GM19351 (cell line): ENCODE data around the gene OR4D1.

Experiments used
- ATAC-seq: cut with Tn5 transposase; IDR thresholded peaks from one replicate; pipeline ENCODE4 v1.9.1; 2021; ENCODE audit warnings: mild to moderate bottlenecking, moderate library complexity; ENCODE audit not compliant: unreplicated experiment

OR4D1 gene

DNA sequence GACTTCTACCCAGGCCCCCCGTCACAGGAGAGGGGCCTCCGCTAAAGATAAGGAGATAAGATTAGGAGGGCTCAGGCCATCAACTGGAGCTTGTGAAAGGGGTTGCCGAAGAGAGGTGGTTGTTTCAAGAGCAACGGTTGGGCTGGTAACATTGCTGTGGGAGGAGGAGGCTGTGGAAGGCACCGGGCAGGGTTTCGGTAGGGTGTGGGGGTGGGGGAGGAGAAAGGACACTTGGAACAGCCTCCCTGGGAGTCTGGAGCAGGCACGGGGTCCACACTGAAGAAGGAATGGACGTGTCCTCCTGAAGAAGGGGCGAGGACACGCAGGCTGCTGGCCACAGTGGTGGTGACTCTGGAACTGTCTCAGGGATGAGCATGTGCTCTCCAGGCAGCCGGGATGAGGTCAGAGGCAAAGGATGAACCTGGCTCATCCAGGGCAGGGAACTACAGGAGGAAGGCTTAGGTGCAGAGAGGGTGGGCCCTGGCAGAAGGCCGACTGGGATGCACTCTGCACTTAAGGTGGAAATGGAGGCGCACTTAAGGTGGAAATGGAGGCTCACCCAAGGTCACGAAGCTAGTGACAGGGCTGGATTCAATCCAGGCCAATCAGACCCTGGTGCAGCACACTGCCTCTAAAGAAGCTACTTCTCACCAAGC is 43.2 kb downstream of the OR4D1 start:
- no peak for ATAC-seq

DNA sequence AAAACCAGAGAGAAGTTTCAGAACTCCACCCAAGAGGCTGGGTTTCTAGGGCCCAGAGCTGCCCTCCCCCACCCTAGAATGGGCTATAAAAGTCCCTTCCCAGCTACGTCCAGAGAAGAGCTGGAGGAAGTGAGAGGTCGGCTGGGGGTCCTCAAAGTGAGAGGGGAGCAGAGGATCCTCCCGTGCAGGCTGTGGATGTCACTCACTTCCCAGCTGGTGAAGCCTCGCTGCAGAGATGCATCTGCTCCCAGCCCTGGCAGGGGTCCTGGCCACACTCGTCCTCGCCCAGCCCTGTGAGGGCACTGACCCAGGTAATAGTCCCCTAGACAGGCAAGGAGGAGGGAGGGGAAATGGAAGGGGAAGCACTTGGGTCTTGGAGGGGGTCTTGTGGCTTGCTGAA is 44.4 kb downstream of the OR4D1 start, which contains the start of gene EPX:
Gene EPX (plus strand): TSS at position 115 of the 400 bp plus-strand sequence. CDS start 121 bp downstream, at position 236.
- ATAC-seq, result no peak

DNA sequence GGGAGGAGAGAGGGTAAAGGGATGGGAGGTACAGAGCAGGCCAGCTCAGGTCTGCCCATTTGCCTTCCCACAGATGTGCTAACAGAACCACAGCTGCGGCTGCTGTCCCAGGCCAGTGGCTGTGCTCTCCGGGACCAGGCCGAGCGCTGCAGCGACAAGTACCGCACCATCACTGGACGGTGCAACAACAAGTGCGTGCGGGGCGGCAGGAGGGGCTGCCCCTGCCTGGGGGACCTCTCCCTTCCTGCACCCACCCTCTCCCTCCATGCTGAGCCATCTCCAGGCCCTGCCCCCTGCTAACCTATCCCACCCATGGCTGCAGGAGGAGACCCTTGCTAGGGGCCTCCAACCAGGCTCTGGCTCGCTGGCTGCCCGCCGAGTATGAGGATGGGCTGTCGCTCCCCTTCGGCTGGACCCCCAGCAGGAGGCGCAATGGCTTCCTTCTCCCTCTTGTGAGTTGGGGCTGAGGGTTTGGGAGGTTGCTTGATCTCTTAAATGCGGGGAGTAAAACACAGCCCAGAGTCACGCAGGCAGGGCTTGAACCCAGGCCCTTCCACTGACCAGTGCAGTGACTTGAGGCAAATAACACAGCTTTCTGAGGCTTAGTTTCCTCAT is 45.6 kb downstream of the OR4D1 start:
- ATAC-seq, result no peak

DNA sequence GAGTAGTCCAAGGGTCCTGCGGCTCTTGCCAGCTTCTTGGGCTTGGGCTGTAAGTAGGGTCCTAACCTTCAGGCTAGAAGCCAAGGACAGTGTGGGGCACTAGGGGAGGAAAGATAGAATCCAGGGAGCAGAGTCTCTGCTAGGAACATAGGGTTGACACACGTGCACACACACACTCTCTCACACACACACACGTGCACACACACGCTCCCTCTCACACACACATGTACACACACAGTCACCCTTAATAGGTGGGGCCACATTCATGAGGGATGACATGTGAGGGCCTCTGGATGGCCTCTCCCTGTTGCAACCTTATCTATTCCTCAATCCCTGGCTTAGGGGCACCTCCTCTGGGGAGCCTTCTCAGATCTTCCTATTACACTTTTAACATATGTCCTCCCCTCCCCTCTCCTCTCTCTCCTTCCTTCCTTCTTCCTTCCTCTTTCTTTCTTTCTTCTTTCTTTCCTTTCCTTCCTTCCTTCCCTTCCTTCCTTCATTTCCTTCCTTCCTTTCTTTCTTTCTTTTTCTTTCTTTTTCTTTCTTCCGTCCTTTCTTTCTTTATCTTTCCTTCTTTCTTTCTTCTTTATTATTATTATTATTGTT is 47.4 kb downstream of the OR4D1 start:
- no peak for ATAC-seq

DNA sequence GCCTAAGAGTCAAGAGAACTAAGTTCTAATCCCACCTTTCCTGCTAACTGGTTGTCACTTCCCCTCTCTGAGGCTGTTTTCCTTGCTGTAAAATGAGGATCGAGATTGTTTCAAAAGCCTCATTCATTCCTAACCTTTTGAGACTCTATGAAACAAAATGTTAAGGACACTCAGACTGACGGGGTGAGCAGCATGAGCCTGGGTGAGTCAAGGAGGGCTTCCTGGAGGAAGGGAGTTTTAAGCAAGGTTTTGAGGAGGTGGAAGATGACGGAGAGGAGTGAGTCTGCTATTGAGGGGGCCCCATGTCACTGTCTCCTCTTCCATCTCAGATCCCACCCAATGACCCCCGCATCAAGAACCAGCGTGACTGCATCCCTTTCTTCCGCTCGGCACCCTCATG is 48.4 kb downstream of the OR4D1 start:
- no peak for ATAC-seq

DNA sequence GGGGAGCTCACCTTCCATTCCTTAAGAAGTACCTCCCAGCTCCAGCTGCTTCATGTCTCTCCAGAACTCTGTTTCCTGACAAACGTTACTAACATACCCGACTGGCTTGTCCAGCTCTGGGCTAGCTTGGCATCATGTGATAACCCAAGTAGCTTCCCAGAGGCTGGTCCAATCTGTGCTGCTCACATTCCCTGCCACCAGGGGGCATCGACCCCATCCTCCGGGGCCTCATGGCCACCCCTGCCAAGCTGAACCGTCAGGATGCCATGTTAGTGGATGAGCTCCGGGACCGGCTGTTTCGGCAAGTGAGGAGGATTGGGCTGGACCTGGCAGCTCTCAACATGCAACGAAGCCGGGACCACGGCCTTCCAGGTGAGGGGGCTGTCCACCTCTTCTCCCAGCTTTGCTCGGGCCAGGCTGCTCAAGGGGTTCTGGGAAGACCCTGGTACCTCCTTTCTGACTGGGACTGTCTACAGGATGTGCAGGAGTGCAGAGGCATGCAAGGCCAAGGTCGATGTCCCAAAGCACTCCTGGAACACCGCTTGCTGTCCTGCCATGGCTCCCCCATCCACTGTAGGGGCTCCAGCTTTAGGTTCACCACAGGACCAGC is 51.9 kb downstream of the OR4D1 start:
- no peak for ATAC-seq

DNA sequence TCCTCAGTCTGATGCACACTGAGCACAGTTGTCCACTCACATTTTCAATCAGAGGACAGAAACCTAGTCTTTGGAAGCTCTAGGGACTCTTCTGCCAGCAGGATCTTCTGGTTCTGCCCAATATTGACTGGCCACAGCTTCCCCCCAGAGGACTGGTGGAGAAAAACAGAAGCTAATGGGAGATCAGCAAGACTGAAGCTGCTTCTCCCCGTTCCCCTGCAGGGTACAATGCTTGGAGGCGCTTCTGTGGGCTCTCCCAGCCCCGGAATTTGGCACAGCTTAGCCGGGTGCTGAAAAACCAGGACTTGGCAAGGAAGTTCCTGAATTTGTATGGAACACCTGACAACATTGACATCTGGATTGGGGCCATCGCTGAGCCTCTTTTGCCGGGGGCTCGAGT is 54.7 kb downstream of the OR4D1 start:
- no peak for ATAC-seq

DNA sequence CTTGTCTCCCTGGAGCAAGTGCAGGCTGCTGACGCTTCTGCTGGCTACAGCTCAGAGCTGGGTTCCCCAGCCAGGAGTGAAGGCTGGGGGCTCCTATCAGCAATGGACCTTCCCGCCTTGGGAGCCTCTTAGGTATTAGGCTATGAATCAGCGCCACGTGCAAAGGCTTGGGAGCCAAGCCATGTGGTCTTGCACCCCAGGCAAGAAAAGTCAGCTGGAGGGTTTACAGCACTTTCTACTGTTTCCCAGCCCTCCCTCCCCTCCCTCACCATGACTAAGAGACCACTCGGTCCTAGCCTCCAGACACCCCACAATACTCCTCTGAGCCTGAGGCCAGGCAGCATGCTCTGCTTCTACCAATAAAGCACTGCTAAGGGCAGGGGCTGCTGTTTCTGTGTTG is 56.6 kb downstream of the OR4D1 start:
- no peak for ATAC-seq

DNA sequence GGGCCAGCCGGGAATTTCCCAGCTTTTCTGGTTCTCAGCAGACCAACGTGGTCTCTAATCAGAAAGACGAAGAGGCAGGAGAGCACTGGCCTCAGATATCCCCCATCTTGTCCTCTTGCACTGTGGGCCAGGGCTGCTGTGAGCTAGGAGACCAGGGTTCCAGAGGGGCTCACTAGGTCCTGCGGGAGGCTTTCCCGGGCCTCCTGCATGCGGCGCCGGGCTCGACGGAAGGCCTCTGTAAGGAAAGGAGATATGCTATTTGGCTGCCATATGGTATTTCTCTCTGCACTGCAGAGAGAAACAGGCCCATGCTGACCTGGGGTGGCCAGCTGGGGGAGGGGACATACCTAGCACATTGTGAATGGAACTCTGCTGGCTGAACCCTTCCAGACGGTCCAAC is 57.8 kb downstream of the OR4D1 start:
- ATAC-seq, result no peak

DNA sequence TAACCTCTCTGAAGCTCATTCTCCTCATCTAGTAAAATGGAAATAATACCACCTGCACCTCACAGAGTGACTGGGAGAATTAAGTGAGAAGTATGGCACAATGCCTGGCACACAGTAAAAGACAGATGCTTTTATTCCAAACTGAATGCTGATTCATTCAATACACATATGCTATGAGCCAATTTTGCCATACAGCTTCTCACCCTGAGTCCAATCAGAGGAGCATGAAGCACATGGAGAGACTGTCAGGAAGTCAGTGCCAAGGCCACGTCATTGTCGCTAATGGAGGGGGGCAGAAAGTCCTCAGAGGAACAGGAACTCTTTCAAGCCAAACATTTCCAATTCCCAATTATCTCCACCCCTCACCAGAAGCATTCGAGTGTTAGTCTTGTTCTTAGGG is 59.3 kb downstream of the OR4D1 start:
- ATAC-seq, result no peak

DNA sequence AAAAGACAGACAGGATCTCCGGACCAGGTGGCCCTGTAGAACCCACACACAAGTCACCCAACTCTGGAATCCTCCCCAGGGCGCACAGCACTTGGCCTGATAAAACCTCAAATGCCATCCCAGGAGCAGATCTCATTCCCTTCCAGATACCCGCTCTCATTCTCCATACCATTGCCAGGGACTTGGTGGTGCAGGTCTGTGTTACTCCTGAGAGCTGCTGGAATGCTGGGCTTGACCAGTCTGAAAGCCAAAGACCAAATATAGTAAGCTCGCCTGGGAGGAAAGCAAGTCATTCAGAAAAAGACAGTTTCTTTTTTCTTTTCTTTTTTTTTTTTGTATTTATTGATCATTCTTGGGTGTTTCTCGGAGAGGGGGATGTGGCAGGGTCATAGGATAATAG is 60.2 kb downstream of the OR4D1 start:
- ATAC-seq, result no peak
